A549 (cell line): ENCODE data around the gene MYO5C. TPM values are rescaled to one million over a fixed set of nuclear protein-coding genes. Genes with fewer than 3 reads are reported as not detected.

ENCODE experiments used
- ATAC-seq, 2 experiments: fragments of 200-7000 bp in 1 of 2; fragments of >200 bp in 1 of 2; cut with Nextera tagmentation in 1 of 2; cut with Tn5 transposase in 1 of 2; 3 replicates each; pipeline versions ENCODE4 v1.8.0 to v1.9.1; 2018 to 2020; ENCODE audit warnings: mild to moderate bottlenecking in 1 of 2, moderate library complexity in 1 of 2
- CTCF ChIA-PET: fragments of 300-600 bp; sonication (Branson Sonifier 250); formaldehyde crosslinking; extraction: SDS; loops from one replicate; lab custom pipeline; 2021; ENCODE audit warnings: antibody characterized with exemption, inconsistent platforms; lab: Yijun Ruan, JAX
- POLR2A ChIA-PET: fragments of 350-600 bp; formaldehyde crosslinking; extraction: SDS; loops from one replicate; lab custom pipeline; 2021; ENCODE audit warnings: antibody characterized with exemption, inconsistent platforms; lab: Yijun Ruan, JAX
- DNase-seq, 2 experiments: peaks; one replicate each; pipeline versions ENCODE4 v3.0.0 to v3.0.0-alpha.2; 2011 to 2016; ENCODE audit warnings: low read depth in 1 of 2, low spot score in 1 of 2
- FAIRE-seq: peaks from 2 replicates; lab custom pipeline; 2011; peaks lifted over from hg19 to GRCh38; lab: Jason Lieb, UNC
- H3K27ac ChIP-seq, 2 experiments: fragments of >200 bp; sonication (Bioruptor Twin); formaldehyde crosslinking; 3 replicates each; pipeline ENCODE4 v1.5.1; 2016 to 2017
- H3K4me1 ChIP-seq: fragments of >200 bp; sonication (Bioruptor Twin); formaldehyde crosslinking; 3 replicates; pipeline ENCODE4 v1.6.1; 2016
- H3K4me2 ChIP-seq: fragments of >200 bp; sonication (Bioruptor Twin); formaldehyde crosslinking; 3 replicates; pipeline ENCODE4 v1.6.1; 2016
- H3K4me3 ChIP-seq: fragments of >200 bp; sonication (Bioruptor Twin); formaldehyde crosslinking; 3 replicates; pipeline ENCODE4 v1.5.1; 2016
- H3K9me3 ChIP-seq: fragments of >200 bp; sonication (Bioruptor Twin); formaldehyde crosslinking; 3 replicates; pipeline ENCODE4 v1.6.1; 2016
- BCL3 ChIP-seq: fragments of >200 bp; sonication (Bioruptor Twin); formaldehyde crosslinking; IDR thresholded peaks from 3 replicates; pipeline ENCODE4 v1.6.1; 2016
- CBX2 ChIP-seq: fragments of 200-600 bp; sonication (generic); IDR thresholded peaks from 2 replicates; pipeline ENCODE4 v1.6.1; 2016; ENCODE audit warnings: low read depth, mild to moderate bottlenecking, borderline replicate concordance
- CBX8 ChIP-seq: fragments of 200-600 bp; sonication (generic); IDR thresholded peaks from 2 replicates; pipeline ENCODE4 v1.6.1; 2016
- CEBPB ChIP-seq, 2 experiments: fragments of >200 bp in 1 of 2; sonication (Bioruptor Twin) in 1 of 2; formaldehyde crosslinking in 1 of 2; IDR thresholded peaks; 2 replicates each; pipeline ENCODE4 v1.6.1; 2012 to 2016
- EP300 ChIP-seq, 2 experiments: fragments of >200 bp; sonication (Bioruptor Twin); formaldehyde crosslinking; IDR thresholded peaks; 2 replicates in 1 of 2; 3 replicates in 1 of 2; pipeline ENCODE4 v1.6.1; 2016 to 2017
- FOSL2 ChIP-seq, 2 experiments: fragments of 450-650 bp in 1 of 2; fragments of >200 bp in 1 of 2; sonication (Bioruptor Twin) in 1 of 2; formaldehyde crosslinking; IDR thresholded peaks; 2 replicates each; pipeline versions ENCODE4 v1.5.0 to v1.6.1; 2016 to 2020; ENCODE audit warnings: mild to moderate bottlenecking in 1 of 2, moderate library complexity in 1 of 2
- FOXS1 ChIP-seq: fragments of 250-450 bp; sonication (Bioruptor Pico); IDR thresholded peaks from 2 replicates; pipeline ENCODE4 v1.5.0; 2020; ENCODE audit warnings: mild to moderate bottlenecking, moderate library complexity
- HDAC2 ChIP-seq: fragments of 200-600 bp; sonication (generic); IDR thresholded peaks from 2 replicates; pipeline ENCODE4 v1.6.1; 2016
- HOXA7 ChIP-seq: fragments of 250-450 bp; sonication (Bioruptor Pico); IDR thresholded peaks from 2 replicates; pipeline ENCODE4 v1.5.0; 2020; ENCODE audit warnings: mild to moderate bottlenecking, moderate library complexity
- HOXB5 ChIP-seq: fragments of 250-450 bp; sonication (Bioruptor Pico); IDR thresholded peaks from 2 replicates; pipeline ENCODE4 v1.5.0; 2020; ENCODE audit warnings: mild to moderate bottlenecking, moderate library complexity
- KDM1A ChIP-seq: fragments of 200-600 bp; sonication (generic); IDR thresholded peaks from 2 replicates; pipeline ENCODE4 v1.6.1; 2016; ENCODE audit warnings: low read depth, mild to moderate bottlenecking
- MAFK ChIP-seq: fragments of 450-650 bp; IDR thresholded peaks from 2 replicates; pipeline ENCODE4 v1.6.1; 2014; ENCODE audit not compliant: partially characterized antibody
- MAX ChIP-seq: IDR thresholded peaks from 2 replicates; pipeline ENCODE4 v1.6.1; 2012
- MAZ ChIP-seq: fragments of 150-350 bp; IDR thresholded peaks from 2 replicates; pipeline ENCODE4 v1.6.1; 2014; ENCODE audit warnings: antibody characterized with exemption, low read depth, low read length, borderline replicate concordance
- MYC ChIP-seq: IDR thresholded peaks from 2 replicates; pipeline ENCODE4 v1.6.1; 2012; ENCODE audit warnings: mild to moderate bottlenecking, inconsistent platforms, low read length, improper control_type of control experiment, borderline replicate concordance
- POLR2A ChIP-seq: IDR thresholded peaks from 2 replicates; pipeline ENCODE4 v1.6.1; 2012; ENCODE audit warnings: mild to moderate bottlenecking, low read length
- RAD21 ChIP-seq, 2 experiments: fragments of >200 bp in 1 of 2; sonication (Bioruptor Twin) in 1 of 2; formaldehyde crosslinking in 1 of 2; IDR thresholded peaks in 1 of 2; conservative IDR thresholded peaks in 1 of 2; 2 replicates in 1 of 2; 3 replicates in 1 of 2; pipeline ENCODE4 v1.6.1; 2012 to 2018; ENCODE audit warnings: inconsistent platforms in 1 of 2
- RARB ChIP-seq: fragments of 250-450 bp; sonication (Bioruptor Pico); IDR thresholded peaks from 2 replicates; pipeline ENCODE4 v1.8.0; 2021; ENCODE audit warnings: mild to moderate bottlenecking, moderate library complexity
- RFX5 ChIP-seq: fragments of 450-650 bp; IDR thresholded peaks from 2 replicates; pipeline ENCODE4 v1.7.1; 2014; ENCODE audit warnings: antibody characterized with exemption, mild to moderate bottlenecking, moderate library complexity
- RNF2 ChIP-seq: fragments of 200-600 bp; sonication (generic); IDR thresholded peaks from 2 replicates; pipeline ENCODE4 v1.6.1; 2016; ENCODE audit warnings: low read depth, mild to moderate bottlenecking, antibody characterized with exemption, moderate library complexity, borderline replicate concordance
- SREBF2 ChIP-seq: fragments of 450-650 bp; IDR thresholded peaks from 2 replicates; pipeline ENCODE4 v1.6.1; 2014; ENCODE audit warnings: mild to moderate bottlenecking, moderate library complexity
- TFCP2L1 ChIP-seq: fragments of 250-450 bp; sonication (Bioruptor Pico); IDR thresholded peaks from 2 replicates; pipeline ENCODE4 v1.5.0; 2021; ENCODE audit warnings: mild to moderate bottlenecking
- TP53 ChIP-seq: fragments of 250-450 bp; sonication (Bioruptor Pico); IDR thresholded peaks from 2 replicates; pipeline ENCODE4 v1.5.0; 2021; ENCODE audit warnings: mild to moderate bottlenecking, moderate library complexity
- USF2 ChIP-seq: fragments of 450-650 bp; IDR thresholded peaks from 2 replicates; pipeline ENCODE4 v1.6.1; 2014; ENCODE audit warnings: antibody characterized with exemption
- ZSCAN20 ChIP-seq: fragments of 250-450 bp; sonication (Bioruptor Pico); IDR thresholded peaks from 2 replicates; pipeline ENCODE4 v1.8.0; 2022; ENCODE audit warnings: mild to moderate bottlenecking, moderate library complexity
- WGBS: methylation state at CpG from one replicate; pipeline ENCODE4 v1.1.6; 2017; ENCODE audit errors: missing lambda C conversion rate; 5-methylcytosine and 5-hydroxymethylcytosine counted together
- polyA plus RNA-seq, 4 experiments: library from polyadenylated mRNA; depleted of rRNA in 3 of 4; stranded (reverse); fragments of >200 nt; fragmentation: RNase III in 1 of 4; extraction: RNeasy Plus Mini Kit Qiagen cat#74134 plus additional on column Dnase treatment in 1 of 4; gene quantifications; 2 replicates in 3 of 4; 3 replicates in 1 of 4; pipeline ENCODE4 v1.2.3, GENCODE V29; 2011 to 2017

The MYO5C gene
- polyA plus RNA-seq, 2 of the 4 experiments (the other 2 are of a cell fraction) = 6.2 to 27.6 TPM

GRCh38 chr15:52214553-52214952 lies 81.1 kb downstream of the MYO5C start:
- FAIRE-seq (peak; percentile 88), DNase-seq (no peak), ATAC-seq (no peak)
- Histone ChIP-seq H3K9me3 (no peaks in the 10 kb centered on the region), H3K4me1 (no peaks in the 10 kb centered on the region), H3K27ac (no peak overlapping the region), H3K4me3 (no peak overlapping the region), H3K4me2 (no peak overlapping the region)
- TF ChIP-seq HOXB5 (CRISPR knock-in tag) (no peak), KDM1A (no peak), FOSL2 (IDR thresholded peaks at IDR 0.05) (no peak), FOSL2 (CRISPR knock-in tag; IDR thresholded peaks at IDR 0.05) (no peak), CBX2 (no peak), CBX8 (no peak), POLR2A (no peak), RAD21 (conservative IDR thresholded peaks at IDR 0.05 in 1 of 2, IDR thresholded peaks at IDR 0.05 in 1 of 2) (no peak), MAX (no peak)
- WGBS = 95% methylated on average over 1 of the region's 1 CpG
- ChIA-PET POLR2A (interaction anchor here (0.9 kb wide), 1 partner anchor 35 kb away, joined by 3 read pairs; no protein-coding TSS in a partner anchor), CTCF (interaction anchor here (0.6 to 6.8 kb wide), 6 partner anchors 9 to 78 kb away, joined by 3 to 67 read pairs (median 4); no protein-coding TSS in a partner anchor)

GRCh38 chr15:52213206-52213605 lies 82.4 kb downstream of the MYO5C start:
- no peak overlapping the region for H3K4me3 ChIP-seq
- no peak for FAIRE-seq
- no peak overlapping the region for H3K4me2 ChIP-seq
- no peak for DNase-seq
- CTCF ChIA-PET = interaction anchor here (1.0 to 6.8 kb wide), 5 partner anchors 9 to 72 kb away, joined by 3 to 67 read pairs (median 4); no protein-coding TSS in a partner anchor
- H3K9me3 ChIP-seq = no peaks in the 10 kb centered on the region
- no peak for ATAC-seq
- 64% methylated on average over 3 of the region's 3 CpGs for WGBS
- TF ChIP-seq MAFK (no peak), RNF2 (no peak), FOXS1 (CRISPR knock-in tag) (no peak), MYC (no peak), ZSCAN20 (no peak), RARB (CRISPR knock-in tag) (no peak), CEBPB (IDR thresholded peaks at IDR 0.05) (no peak), HDAC2 (no peak), SREBF2 (no peak), MAZ (no peak), FOSL2 (IDR thresholded peaks at IDR 0.05) (no peak), FOSL2 (CRISPR knock-in tag; IDR thresholded peaks at IDR 0.05) (no peak), HOXA7 (CRISPR knock-in tag) (no peak), RFX5 (no peak), USF2 (no peak), TFCP2L1 (CRISPR knock-in tag) (no peak), TP53 (CRISPR knock-in tag) (no peak), MAX (no peak), EP300 (IDR thresholded peaks at IDR 0.05) (no peak), BCL3 (no peak)
- TF ChIP-seq, all 56 proteins: peak for 0
- Histone ChIP-seq H3K4me1 (no peaks in the 10 kb centered on the region), H3K27ac (no peak overlapping the region)
- POLR2A ChIA-PET = no interaction called here
